TTC549 (cell line): Measurements from ENCODE around the gene TMEM37.
"Not testable (repeated sequence)": the region's sequence is repeated elsewhere in the genome, so short reads cannot be mapped to it uniquely, and the experiment has no call there.

Experiments
- FAIRE-seq: peaks from 2 replicates; lab custom pipeline; 2012; peaks lifted over from hg19 to GRCh38; lab: Jason Lieb, UNC

TMEM37 gene, protein sequence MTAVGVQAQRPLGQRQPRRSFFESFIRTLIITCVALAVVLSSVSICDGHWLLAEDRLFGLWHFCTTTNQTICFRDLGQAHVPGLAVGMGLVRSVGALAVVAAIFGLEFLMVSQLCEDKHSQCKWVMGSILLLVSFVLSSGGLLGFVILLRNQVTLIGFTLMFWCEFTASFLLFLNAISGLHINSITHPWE

DNA sequence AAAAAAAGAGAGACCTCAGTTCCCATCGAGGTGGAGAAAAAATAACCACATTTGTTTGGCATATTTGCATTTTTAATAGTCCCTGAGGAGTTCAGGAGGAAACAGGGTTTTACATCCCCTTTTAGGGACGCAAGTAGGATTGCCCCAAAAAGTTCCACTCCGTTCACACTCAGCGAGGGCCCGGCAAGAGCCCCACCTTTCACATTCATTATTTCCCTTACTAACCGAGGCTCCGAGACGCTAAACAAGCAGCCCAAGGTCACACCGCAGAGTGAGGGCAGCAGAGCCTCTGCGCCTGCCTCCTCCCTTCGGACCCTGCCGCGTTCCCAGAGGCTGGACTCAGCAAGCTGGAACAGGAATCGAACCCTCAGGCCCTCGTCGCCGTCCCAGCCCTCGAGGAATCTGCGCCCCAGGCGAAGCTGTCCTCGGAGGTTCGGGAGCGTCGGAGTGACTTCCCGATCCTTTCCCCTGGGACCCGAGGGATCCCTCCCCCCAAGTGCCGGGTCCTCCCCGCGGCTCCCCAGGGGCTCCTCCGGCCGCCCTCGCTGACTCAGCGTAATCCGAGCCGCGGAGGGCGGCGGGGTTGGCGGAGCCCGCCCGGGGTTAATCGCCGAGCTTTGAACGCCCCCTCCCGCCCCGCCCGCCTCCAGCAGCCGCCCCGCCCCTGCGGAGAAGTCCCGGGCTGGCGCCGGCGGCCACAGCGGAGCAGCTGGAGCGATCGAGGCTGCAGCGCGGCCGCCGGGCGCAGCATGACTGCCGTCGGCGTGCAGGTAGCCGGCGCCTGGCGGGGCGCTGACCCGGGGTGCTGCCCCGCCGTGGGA lies at the start of gene TMEM37:
Gene TMEM37 (plus strand): TSS at position 700 of the 821 bp plus-strand sequence. CDS start 50 bp downstream, at position 750.
- no peak for FAIRE-seq

DNA sequence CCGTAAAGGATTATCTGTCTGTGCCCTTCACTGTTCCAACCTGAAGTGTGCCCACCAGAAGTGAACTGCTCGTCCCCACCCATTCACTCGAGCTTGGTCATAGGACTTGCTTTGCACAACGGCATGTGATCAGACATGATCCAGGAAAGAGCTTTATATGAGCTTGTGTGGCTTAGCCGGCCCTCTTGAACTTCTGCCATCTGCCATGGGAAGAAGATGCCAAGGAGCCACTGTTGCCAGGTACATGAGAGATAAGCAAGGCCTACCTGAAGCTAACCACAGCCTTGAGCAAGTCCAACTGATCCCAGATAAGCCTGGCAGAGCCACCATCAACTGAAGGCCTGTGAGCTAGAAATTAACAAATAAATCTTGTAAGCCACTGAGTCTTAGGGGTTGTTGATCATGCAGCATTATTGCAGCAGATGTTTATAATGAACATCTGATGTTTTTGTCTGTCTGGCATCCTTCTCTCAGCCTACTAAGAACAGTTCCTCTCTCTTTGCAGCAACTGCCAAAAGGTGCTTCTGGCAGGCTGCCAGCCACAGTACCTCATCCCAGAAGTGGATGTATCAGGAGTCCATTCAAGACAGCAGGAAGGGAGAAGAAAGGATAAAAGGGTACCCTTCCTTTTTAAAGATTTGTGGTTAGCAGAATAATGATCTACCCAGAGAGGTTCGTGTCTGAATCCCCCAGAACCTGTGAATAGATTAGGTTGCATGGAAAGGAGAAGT lies 48.1 kb upstream of the TMEM37 start:
- no peak for FAIRE-seq

DNA sequence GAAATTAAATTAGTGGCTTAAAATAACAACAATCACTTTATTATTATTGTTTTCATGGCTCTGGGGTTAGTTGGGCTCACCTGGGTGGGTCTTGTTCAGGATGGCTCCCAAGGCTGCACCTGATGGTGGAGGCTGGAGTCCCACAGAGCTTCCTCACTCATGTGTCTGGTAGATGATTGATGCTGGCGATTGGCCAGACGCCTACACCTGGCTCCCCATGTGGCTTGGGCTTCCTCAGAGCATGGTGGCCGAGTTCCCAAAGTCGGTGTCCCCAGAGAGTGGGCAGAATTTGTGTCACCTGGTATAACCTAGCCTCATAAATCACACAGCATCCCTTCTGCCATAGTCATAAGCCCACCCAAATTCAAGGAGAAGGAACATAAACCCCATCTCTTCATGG lies 46.7 kb upstream of the TMEM37 start:
- FAIRE-seq: no peak

DNA sequence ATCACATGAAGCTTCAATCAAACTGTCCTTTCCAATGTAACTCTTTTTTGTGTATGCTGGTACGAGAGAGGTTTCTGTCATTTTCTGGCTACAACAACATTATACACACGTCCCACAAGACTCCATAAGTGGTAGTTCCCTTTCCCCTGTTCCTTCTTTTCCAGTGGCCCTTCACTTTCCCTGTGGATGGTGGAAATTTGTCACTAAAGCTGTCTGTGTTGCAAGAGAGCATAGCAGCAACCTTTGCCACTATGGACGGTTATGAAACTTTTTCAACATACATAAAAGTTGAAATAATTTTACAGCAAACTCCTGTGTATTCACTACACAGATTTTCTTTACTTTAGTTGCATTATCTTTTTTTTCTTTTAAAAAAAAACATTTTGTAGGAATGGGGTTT lies 46.2 kb upstream of the TMEM37 start:
- FAIRE-seq: no peak

DNA sequence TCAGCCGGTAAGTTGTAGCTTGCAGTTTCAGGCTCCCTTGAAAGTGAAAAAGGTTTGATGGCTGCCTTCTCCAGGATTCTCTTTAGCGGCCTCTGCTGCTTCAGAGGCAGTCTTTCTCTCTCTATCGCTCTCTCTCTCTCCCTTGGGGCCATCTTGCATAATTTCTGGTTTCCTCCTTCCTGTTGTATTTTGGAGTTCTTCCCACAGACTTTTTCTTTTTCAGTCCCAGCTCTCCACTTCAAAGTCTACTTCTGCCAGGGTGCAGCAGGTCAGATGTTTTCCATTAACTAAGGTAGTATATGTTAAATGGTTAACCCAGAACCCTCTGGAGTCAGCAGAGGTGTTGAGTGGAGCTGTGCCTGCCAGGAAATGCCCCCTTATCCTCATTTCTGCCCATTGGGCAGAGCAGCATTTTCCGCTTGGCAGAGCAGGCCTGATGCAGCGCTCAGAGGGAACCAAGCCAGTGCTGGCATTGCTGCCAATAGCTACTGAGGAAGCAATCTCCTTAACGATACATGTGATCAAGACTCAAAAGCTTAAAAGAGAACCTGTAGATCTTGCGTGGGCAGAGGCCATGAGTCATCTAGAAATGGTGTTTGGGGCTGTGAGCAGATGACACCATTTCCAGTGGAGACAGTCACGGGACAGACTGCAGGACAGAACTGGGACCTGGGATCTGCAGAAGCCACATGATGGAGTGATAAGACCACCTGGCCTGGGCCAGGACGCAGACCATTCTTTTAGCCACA lies 44.1 kb upstream of the TMEM37 start:
- FAIRE-seq: no peak

DNA sequence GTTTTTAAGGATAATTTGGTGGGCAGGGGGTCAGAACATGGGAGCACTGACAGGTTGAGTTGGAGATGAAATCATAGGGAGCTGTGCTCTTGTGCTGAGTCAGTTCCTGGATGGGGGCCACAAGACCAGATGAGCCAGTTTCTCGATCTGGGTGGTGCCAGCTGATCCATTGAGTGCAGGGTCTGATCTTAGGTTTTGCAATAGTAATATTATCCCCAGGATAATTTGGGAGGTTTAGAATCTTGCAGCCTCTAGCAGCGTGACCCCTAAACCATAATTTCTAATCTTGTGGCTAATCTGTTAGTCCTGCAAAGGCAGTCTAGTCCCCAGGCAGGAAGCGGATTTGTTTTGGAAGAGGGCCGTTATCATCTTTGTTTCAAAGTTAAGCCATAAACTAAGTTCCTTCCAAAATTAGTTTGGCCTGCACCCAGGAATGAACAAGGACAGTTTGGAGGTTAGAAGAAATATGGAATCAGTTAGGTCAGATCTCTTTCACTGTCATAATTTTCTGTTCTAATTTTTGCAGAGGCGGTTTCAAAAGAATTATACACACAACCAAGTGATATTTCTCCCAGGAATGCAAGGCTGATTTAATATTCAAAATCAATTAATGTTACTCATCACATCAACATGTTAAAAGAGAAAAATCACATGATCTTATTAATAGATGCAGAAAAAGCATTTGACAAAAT lies 41.9 kb upstream of the TMEM37 start:
- no peak for FAIRE-seq

DNA sequence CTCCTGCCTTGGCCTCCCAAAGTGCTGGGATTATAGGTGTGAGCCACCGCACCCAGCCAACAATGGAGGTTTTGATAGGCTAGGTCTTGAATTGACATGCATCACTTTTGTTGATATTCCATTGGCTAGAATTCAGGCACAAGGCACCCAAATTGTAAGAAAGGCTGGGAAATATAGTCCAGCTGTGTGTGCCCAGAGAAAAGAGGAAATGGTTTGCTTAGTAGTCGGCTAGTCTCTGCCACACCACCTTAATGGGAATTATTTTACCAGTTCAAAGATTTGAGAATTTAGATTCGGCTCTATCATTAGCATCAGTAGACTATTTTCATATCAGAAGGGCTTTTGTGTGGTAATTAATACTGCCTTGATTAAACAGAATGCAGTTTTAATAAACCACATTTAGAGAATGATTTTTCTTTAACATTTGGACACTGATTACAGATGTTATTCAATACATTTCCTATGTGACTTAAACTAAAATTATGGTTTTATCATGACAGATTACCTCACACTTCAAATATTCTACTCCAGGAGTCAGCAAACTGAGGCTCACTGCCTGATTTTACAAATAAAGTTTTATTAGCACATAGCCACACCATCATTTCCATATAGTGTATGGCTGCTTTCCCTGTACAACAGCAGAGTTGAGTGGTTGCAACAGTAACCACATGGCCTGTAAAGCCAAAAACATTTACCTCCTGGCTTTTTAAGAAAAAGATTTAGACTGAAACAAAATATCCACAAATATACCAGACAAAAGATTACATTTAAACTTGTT lies 37.5 kb upstream of the TMEM37 start:
- no peak for FAIRE-seq

DNA sequence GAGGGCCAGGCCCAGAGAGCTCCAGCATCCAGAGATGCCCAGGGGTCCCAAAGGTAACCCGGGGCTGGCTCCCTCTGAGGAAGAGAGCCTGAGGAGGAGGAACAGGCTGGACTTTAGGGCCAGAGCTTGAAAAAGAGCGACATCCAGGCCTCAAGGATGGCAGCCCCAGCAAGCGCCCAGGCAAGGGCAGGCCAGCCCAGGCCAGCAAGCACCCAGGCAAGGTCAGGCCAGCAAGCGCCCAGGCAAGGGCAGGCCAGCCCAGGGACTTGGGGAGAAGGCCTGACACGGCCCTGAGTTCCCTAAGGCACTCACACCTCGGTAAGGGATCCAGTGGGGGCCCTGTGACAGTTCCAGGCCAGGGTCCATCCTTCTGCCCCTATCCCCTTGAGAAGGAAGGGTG lies 34.5 kb upstream of the TMEM37 start:
- no peak for FAIRE-seq

DNA sequence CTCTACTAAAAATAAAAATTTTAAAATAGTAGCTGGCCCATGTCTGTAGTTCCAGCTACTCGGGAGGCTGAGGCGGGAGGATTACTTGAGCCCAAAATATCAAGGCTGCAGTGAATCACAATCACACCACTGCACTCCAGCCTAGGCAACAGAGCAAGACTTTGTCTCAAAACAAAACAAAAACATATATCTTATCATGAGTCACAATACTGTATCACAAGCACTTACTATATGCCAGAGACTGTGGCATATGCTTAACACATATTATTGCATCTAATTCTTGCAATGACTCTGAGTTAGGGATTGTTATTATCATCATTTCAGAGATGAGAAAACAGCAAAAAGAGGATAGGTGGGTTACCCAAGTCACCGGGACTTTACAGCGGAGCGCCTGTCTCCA lies 29.5 kb upstream of the TMEM37 start:
- FAIRE-seq: no peak

DNA sequence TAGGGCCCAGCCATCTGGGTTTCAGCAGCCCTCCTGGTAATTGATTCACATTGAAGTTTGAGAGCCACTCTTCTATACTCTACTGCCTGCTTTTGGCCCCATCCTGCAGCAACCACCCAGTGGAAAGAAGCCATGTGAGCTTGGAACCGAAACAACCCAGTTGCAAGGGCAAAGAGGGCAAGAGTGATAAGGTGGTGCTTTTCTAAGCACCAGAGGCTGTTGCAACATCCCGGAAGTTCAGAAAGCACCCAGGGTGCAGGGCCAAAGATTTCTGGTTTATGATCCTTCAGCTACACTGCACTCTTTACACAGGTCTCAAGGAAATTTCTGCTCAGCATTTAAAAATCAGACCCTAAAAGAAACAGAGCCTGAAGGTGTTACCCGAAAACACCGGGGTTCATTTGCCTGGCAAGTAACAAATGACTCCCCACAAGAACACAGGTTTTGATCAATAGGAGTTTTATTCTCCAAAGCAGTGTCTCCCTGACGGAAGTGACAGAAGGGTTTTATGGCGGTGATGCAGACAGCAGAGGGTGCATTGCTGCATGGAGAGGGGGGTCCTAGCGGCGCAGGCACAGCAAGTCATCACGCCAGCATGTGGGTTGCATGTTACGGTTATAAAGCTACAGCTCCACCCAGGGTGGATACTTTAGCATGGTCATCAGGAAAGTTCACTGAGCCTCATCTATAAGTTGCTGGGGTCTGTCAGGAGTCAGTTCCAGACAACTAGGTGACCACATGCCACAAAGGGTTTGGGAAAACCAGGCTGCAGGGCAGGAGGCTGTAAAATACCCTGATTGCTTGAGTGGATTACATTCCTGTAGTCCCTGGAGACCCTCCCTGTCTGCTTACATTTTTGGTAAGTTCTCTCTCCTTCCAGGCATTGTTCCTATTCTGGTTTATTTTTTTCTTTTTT lies 28.8 kb upstream of the TMEM37 start:
- no peak for FAIRE-seq

DNA sequence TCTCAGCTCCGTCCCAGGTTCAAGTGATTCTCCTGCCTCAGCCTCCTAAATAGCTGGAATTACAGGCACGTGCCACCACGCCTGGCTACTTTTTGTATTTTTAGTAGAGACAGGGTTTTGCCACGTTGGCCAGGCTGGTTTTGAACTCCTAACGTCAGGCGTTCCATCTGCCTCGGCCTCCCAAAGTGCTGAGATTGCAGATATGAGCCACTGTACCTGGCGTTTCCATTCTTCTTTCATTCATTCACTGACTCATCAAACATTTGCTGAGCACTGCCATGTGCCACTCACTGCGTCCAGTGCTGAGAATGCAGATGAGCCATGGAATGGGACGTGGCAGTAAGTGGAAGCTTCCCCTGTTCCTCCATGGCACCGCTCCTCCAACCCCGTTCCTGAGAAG lies 28.0 kb upstream of the TMEM37 start:
- FAIRE-seq: not testable (repeated sequence)

DNA sequence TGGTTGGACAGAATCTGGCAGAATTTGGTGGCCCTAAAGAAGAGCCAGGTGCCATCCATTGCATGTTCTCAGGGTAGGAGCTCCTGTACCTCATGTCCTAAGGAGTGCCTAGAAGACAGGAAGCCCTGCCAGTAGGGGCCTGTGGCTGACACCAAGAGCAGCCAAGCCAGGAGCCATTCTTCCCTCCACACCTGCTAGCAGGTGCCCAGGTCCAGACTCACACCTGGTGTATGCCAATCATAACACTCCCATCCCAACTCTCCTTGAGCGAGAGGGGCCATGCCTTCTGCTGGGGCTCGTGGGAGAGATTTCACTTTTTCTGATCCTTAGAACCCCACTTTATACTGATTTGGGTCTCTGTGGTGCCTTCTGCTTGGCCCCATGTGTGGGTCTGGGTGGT lies 26.5 kb upstream of the TMEM37 start:
- FAIRE-seq: no peak

DNA sequence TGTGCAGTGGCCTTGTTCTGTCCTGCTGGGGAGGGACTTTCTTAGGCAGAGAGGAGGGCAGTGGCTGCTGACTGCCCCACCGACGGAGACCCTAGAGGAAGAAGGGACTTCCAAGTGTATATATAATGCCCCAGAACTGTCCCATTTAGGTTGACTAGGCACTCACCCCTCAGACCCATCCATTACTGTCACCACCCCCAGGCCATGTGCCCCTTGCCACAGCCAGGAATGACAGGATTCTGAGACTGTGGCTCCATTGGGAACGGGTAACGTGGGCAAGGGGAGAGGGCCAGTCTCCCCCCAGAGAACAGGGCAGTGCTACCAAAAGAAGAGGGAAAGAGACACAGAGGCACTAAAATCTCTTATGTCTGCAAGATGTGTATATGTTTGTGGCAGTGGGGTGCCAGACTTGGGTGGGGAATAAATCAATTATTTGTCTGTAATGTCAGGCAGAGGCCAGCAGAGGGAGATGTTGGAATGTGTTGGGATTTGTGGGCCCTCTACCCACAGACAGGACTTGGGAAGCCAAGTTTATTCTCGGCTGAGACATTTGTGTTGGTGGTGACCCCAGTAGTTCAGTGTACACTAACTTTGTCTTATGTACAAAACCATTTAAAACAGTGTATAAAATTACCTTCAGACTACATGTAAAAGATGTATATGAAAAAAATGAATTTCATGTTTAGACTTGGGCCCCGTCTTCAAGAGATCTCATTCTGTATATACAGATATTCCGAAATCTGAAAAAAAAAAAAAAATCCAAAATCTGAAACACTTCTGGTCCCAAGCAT lies 24.0 kb upstream of the TMEM37 start:
- peak; percentile 81 for FAIRE-seq

DNA sequence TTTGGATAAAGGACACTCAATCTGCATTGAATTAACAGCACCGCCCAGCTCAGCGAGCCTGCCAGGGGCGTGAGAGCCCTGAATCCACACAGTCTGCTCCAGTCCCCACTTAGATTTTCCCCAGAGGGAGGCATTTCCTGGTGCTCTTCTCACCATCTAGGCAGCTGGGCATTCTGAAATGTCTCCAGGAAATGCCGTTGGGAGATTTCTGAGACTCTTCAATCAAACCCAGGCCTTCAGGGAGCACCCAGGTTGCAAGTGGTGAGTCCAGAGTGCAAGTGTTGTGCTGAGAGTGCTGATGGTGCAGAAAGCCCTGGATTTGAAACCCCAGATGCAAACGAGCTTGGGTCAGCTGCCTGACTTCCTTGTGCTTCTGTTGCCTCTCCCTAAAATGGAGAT lies 23.4 kb upstream of the TMEM37 start:
- no peak for FAIRE-seq

DNA sequence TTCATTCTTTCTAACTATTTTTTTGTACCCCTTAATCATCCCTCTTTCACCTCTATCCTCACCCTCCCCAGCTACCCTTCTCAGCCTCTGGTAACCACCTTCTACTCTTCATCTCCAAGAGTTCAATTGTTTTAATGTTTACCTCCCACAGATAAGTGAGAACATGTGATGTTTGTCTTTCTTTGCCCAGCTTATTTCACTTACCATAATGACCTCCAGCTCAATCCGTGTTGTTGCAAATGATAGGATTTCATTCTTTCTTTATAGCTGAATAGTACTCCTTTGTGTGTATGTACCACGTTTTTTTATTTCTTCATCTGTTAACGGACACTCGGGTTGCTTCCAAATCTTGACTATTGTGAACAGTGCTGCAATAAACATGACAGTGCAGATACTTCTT lies 22.1 kb upstream of the TMEM37 start:
- no peak for FAIRE-seq

DNA sequence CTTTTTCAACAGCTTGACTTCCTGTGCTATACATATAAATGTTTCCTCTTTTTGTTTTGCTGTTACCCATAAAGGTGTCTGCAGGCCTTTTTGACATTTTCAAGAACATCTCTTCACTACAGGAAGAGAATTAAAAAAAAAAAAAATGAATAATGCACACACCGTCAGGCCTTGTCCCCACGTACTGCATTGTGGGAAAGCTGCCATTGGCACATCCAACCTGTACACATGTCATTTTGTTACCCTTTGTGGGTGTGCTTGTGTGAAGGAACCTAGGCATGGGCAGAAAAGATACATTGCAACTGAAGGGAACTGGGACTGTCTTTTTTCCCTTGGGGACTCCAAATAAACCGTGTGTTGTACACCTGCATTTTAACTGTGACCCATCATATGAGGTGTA lies 16.8 kb upstream of the TMEM37 start:
- no peak for FAIRE-seq

DNA sequence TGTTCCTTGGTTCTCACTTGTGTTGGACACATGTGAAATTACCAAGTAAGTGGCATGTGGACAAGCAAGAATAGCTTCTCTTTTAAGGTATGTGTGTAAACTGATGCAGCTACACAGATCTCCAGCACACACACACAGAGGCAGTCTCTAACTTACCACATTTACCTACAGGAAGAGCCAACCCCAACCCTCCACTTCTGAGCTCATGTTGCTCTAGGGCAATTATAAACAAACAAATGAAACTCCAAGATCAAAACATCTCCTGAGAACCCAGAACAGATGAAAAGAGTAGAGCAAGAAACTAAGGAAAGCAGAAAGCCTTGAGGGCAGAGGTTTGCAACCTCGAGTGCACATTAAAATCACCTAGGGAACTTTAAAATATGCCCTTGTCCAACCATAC lies 16.0 kb upstream of the TMEM37 start:
- FAIRE-seq: no peak

DNA sequence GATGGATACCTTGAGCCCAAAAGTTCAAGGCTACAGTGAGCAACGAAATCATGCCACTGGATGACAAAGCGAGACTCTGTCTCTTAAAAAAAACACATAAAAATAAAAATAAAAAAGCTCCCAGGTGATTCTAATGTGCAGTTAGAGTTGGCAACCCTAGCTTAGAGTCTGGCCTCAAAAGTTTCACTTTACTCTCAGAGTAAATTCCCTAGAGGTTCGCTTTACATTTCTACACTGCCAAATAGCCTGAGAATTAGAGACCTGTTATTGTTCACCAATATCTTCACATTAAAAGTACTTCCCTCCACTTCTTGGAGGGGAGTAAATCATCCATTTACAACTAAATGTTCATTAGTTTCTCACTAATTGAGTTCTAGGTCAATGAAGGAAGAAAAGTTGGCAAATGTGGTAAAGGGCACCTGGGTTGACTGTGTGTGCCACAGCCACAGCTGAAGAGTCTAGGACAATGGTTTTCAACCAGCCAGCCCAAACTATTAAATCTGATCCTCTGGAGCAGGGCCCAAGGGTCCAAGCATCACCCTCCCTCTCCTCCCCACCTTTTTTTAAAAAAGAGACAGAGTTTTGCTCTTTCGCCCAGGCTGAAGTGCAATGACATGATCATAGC lies 15.2 kb upstream of the TMEM37 start:
- no peak for FAIRE-seq

DNA sequence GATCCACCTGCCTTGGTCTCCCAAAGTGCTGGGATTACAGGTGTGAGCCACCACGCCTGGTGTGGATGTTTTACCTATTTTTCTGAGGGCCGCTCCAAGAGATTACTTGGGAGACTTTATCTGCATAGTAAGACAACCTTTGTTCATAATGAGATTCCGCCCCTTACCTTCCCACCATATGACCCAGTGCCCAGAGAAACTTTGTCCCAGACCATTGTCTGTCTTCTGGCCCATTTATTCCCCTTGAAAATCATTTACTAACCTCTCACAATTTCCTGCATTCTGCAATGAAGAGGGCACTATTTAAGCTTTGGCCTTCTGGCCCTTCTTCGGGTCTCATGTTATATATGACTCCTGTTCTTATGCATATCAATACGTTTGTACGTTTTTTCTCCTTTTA lies 13.7 kb upstream of the TMEM37 start:
- no peak for FAIRE-seq
